GM12875 (cell line): ENCODE results near the gene MRPL19.

Experiments used
- H3K4me3 ChIP-seq: one replicate; pipeline ENCODE4 v1.5.1; 2011; ENCODE audit warnings: low read depth, low read length, control low read depth
- TF ChIP-seq, protein P1 (sequence below): IDR thresholded peaks from 2 replicates; pipeline ENCODE4 v1.5.1; 2011; ENCODE audit warnings: low read depth, mild to moderate bottlenecking, control low read depth, inconsistent platforms, low read length, moderate library complexity, borderline replicate concordance; ENCODE audit not compliant: insufficient read depth

Gene MRPL19

DNA sequence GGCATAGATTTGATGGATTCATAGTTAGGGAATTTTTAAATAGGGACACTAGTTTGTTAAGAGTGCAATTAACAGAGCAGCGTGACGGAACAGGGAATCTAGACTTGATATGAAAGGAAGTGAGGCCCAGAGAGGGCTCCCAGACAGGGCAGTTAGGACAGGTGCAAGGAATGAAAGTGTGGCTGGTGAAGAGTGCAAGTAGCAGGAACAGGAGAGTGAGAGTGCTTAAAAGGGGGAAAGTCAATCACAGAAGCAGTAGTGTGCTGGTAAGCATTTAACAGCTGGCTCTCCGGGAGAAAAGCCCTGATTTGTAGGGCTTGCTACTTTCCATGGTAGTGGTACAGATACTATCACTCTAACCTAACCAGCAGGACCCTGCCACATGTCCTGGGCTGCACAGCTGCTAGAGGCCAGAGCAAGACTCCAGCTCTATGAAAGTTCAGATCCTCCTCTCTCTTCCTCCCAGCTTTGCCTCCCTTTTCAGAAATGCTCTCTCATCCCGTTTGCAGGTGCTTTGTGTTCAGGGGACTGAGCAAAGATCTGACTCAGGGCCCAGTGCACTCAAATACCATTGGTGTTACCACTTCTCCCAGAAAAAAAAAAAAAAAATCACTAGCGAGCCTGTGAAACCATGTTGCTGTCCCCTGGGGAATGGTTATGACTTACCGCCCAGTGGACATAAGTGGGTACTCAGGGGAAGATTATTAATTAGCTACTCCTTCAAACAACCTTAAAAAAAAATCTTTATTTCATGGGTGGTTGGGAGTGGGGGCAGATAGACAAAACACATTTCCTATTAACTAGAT is 82.2 kb downstream of the MRPL19 start:
- TF ChIP-seq, protein P1, sequence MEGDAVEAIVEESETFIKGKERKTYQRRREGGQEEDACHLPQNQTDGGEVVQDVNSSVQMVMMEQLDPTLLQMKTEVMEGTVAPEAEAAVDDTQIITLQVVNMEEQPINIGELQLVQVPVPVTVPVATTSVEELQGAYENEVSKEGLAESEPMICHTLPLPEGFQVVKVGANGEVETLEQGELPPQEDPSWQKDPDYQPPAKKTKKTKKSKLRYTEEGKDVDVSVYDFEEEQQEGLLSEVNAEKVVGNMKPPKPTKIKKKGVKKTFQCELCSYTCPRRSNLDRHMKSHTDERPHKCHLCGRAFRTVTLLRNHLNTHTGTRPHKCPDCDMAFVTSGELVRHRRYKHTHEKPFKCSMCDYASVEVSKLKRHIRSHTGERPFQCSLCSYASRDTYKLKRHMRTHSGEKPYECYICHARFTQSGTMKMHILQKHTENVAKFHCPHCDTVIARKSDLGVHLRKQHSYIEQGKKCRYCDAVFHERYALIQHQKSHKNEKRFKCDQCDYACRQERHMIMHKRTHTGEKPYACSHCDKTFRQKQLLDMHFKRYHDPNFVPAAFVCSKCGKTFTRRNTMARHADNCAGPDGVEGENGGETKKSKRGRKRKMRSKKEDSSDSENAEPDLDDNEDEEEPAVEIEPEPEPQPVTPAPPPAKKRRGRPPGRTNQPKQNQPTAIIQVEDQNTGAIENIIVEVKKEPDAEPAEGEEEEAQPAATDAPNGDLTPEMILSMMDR = no peak
- H3K4me3 ChIP-seq = no peak overlapping the region

DNA sequence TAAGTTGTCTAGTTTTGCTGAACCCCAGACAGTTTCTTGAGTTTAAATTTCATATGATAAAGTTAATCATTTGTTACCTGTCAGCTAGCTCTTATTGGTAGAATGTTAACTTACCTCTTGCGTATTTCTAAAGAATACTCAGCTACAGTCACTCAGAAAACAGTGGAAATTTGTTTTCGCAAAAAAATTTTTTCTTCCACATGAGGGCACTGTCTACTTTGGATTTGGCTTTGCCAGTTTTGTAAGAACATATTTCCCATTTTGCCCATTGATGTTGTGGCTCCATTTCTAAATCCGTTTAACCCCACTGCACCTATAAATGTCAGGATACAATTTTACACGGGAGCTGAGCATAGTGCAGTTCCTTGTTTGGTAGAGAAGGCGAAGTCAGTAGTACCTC is 83.3 kb downstream of the MRPL19 start:
- no peak overlapping the region for H3K4me3 ChIP-seq
- TF ChIP-seq, protein P1 = no peak

DNA sequence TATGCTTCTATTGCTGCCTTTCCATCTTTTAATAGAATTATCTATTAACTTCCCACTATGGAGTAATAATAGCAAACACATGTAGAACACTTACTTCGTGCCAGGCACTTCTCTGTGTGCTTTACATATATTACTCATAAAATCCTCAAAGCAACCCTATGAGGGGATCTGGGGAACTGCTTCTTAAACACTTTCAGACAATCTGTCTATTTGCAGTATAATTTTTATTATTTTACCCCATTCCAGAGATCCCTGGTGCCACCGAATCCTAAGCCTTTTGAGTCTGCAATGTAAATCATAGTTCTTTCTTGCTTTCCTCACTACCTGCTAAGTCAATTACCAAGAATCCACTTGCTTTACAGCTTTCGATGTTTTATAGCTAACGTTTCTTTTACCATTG is 89.7 kb downstream of the MRPL19 start:
- TF ChIP-seq, protein P1 = no peak

DNA sequence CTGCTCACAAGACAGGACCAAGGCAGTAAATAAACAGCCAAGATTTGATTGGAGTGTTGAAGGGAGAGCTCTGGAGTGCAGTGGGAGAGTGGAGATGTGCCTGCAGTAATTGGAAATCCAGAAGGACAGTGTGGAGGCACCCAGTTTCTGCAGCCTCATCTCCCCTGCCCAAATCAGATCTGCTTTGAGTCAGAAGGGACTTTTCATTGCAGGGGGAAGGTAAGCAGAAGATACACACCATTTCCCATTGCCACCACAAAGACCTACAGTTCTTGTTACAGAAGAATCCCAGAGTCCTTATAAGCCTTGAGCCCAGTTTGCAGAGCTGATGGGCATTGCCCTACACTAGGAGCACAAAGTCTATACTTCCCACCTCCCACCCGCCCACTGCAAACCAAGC is 91.4 kb downstream of the MRPL19 start:
- TF ChIP-seq, protein P1 = no peak
- H3K4me3 ChIP-seq = no peak overlapping the region

More for the DNA sequence above, 89.7 kb downstream of the MRPL19 start:
- H3K4me3 ChIP-seq = no peak overlapping the region
